Activated B cell treated with CpG ODN at 0.5 μM for 24 hours (primary cell): ENCODE results near the gene PRSS53. TPM values are rescaled to one million over a fixed set of nuclear protein-coding genes. Genes with fewer than 3 reads are reported as not detected.

Experiments
- ATAC-seq: fragments of 200-7000 bp; cut with Tn5 transposase; one replicate; pipeline ENCODE4 v1.10.0; 2021; ENCODE audit warnings: low read depth, mild to moderate bottlenecking, moderate library complexity
- CTCF ChIA-PET: fragments of 350-600 bp; sonication (Branson Sonifier 250); formaldehyde crosslinking; loops from one replicate; lab custom pipeline; 2021; ENCODE audit warnings: antibody characterized with exemption; lab: Charles Lee
- POLR2A ChIA-PET: fragments of 350-600 bp; sonication (Branson Sonifier 250); formaldehyde crosslinking; loops from one replicate; lab custom pipeline; 2021; ENCODE audit warnings: antibody characterized with exemption; lab: Charles Lee
- DNase-seq: peaks from one replicate; pipeline ENCODE4 v3.0.0; 2022
- H3K27ac Mint-ChIP-seq: one replicate; pipeline ENCODE4 v1.8.0; 2020; ENCODE audit warnings: mixed read lengths
- H3K27me3 Mint-ChIP-seq: one replicate; pipeline ENCODE4 v1.8.0; 2021; ENCODE audit warnings: mixed read lengths
- H3K36me3 Mint-ChIP-seq: one replicate; pipeline ENCODE4 v1.8.0; 2021; ENCODE audit warnings: low read depth, mixed read lengths
- H3K4me1 Mint-ChIP-seq: one replicate; pipeline ENCODE4 v1.8.0; 2021; ENCODE audit warnings: mixed read lengths
- H3K4me3 Mint-ChIP-seq: one replicate; pipeline ENCODE4 v1.8.0; 2020; ENCODE audit warnings: mild to moderate bottlenecking, mixed read lengths
- H3K9me3 Mint-ChIP-seq: one replicate; pipeline ENCODE4 v1.8.0; 2020; ENCODE audit warnings: mixed read lengths
- intact Hi-C: fragments of 100-400 bp; cut with micrococcal nuclease; formaldehyde crosslinking; loops from one replicate; pipeline ENCODE4 v1.15.1; 2024
- total RNA-seq: library from RNA; stranded (reverse); gene quantifications from 2 replicates; pipeline ENCODE4 v1.2.3, GENCODE V29; 2022
- TF ChIP-seq, protein P1 (sequence below): fragments of 200-600 bp; IDR thresholded peaks from one replicate; pipeline ENCODE4 v1.8.0; 2022; ENCODE audit warnings: antibody characterized with exemption, mild to moderate bottlenecking

The PRSS53 gene
- total RNA-seq, 1 donor from 2014 or later, result 5.5 TPM

DNA sequence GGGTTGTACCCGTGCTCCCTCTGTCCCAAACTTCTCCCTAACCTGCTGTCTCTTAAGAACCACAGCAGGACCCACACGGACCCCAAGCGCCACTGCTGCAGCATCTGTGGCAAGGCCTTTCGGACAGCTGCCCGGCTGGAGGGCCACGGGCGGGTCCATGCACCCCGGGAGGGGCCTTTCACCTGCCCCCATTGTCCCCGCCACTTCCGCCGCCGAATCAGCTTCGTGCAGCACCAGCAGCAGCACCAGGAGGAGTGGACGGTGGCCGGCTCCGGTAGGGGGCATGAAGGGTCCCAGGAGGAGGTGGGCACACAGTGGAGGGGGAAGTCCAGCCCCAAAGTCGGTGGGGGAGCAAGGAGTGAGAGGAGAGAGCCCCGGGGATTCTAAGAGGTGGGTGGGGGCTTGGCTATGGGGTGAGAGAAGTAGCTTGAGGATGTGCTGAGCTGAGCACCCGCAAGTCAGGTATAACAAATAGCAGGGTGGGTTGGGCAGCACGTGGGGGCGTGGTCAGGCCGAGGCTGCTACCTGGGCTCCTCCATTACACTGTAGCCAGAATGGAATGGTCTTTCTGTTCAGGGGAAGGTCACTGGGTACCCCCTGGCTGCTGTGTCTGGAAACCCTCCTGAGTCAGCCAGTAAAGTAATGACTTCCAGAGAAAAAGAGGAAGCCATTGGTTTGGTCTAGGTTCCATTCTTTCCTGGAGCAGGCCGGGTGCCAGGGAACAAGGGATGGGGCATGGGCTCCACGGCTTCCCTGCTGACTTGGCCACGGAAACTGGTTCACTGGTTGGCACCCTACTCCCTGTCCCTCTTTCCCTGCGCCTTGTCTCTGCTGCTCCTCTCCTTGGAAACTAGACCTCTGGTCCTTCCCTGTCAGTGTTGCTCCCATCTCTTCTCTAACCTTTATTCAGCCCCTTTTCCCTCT, 7.1 kb downstream of the PRSS53 start:
- H3K9me3 Mint-ChIP-seq, result no peaks in the 10 kb centered on the region
- TF ChIP-seq, protein P1, sequence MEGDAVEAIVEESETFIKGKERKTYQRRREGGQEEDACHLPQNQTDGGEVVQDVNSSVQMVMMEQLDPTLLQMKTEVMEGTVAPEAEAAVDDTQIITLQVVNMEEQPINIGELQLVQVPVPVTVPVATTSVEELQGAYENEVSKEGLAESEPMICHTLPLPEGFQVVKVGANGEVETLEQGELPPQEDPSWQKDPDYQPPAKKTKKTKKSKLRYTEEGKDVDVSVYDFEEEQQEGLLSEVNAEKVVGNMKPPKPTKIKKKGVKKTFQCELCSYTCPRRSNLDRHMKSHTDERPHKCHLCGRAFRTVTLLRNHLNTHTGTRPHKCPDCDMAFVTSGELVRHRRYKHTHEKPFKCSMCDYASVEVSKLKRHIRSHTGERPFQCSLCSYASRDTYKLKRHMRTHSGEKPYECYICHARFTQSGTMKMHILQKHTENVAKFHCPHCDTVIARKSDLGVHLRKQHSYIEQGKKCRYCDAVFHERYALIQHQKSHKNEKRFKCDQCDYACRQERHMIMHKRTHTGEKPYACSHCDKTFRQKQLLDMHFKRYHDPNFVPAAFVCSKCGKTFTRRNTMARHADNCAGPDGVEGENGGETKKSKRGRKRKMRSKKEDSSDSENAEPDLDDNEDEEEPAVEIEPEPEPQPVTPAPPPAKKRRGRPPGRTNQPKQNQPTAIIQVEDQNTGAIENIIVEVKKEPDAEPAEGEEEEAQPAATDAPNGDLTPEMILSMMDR, result no peak
- intact Hi-C loops, result no loop called here
- peaks cover 11% of the 10 kb centered on the region for H3K4me1 Mint-ChIP-seq
- ATAC-seq (no peak), DNase-seq (no peak)
- no peak overlapping the region for H3K4me3 Mint-ChIP-seq
- no peak overlapping the region for H3K27ac Mint-ChIP-seq
- H3K36me3 Mint-ChIP-seq, result peaks cover 69% of the 10 kb centered on the region
- POLR2A ChIA-PET, result no interaction called here
- no peaks in the 10 kb centered on the region for H3K27me3 Mint-ChIP-seq
- CTCF ChIA-PET, result no interaction called here

DNA sequence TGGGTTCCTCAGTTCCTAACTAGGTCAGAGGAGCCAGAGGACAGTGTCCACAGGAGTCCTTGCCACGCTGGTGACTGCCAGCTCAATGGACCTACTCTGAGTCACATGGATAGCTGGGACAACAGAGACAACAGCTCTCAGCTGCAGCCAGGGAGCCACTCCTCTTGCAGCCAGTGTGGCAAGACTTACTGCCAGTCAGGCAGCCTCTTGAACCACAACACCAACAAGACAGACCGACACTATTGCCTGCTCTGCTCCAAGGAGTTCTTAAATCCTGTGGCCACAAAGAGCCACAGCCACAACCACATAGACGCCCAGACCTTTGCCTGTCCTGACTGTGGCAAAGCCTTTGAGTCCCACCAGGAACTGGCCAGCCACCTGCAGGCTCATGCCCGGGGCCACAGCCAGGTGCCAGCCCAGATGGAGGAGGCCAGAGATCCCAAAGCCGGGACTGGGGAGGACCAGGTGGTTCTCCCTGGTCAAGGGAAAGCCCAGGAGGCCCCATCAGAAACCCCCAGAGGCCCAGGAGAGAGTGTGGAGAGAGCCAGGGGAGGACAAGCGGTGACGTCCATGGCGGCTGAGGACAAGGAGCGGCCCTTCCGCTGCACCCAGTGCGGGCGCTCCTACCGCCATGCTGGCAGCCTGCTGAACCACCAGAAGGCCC, 7.9 kb downstream of the PRSS53 start:
- Mint-ChIP-seq H3K9me3 (no peaks in the 10 kb centered on the region), H3K36me3 (peaks cover 74% of the 10 kb centered on the region), H3K4me1 (peaks cover 16% of the 10 kb centered on the region), H3K4me3 (no peak overlapping the region), H3K27me3 (no peaks in the 10 kb centered on the region), H3K27ac (no peak overlapping the region)
- ChIA-PET CTCF (no interaction called here), POLR2A (interaction anchor here (1.3 kb wide), 1 partner anchor 61 kb away, joined by 3 read pairs; no protein-coding TSS in a partner anchor)
- DNase-seq (no peak), ATAC-seq (no peak)
- intact Hi-C loops, result no loop called here
- TF ChIP-seq, protein P1, result no peak

DNA sequence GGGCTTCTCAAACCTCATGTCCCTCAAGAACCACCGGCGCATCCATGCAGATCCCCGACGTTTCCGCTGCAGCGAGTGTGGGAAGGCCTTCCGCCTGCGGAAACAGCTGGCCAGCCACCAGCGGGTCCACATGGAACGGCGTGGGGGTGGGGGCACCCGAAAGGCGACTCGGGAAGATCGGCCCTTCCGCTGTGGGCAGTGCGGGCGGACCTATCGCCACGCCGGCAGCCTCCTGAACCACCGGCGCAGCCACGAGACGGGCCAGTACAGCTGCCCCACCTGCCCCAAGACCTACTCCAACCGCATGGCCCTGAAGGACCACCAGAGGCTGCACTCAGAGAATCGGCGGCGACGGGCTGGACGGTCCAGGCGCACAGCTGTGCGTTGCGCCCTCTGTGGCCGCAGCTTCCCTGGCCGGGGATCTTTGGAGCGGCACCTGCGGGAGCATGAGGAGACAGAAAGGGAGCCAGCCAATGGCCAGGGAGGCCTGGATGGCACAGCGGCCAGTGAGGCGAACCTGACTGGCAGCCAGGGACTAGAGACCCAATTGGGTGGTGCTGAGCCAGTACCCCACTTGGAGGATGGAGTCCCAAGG, 8.6 kb downstream of the PRSS53 start:
- CTCF ChIA-PET, result no interaction called here
- intact Hi-C loops, result no loop called here
- H3K9me3 Mint-ChIP-seq, result no peaks in the 10 kb centered on the region
- TF ChIP-seq, protein P1, result no peak
- ATAC-seq (no peak), DNase-seq (no peak)
- no peaks in the 10 kb centered on the region for H3K27me3 Mint-ChIP-seq
- H3K4me3 Mint-ChIP-seq, result no peak overlapping the region
- peaks cover 22% of the 10 kb centered on the region for H3K4me1 Mint-ChIP-seq
- POLR2A ChIA-PET, result interaction anchor here (1.3 kb wide), 1 partner anchor 62 kb away, joined by 3 read pairs; no protein-coding TSS in a partner anchor
- H3K36me3 Mint-ChIP-seq, result peaks cover 70% of the 10 kb centered on the region
- H3K27ac Mint-ChIP-seq, result no peak overlapping the region

DNA sequence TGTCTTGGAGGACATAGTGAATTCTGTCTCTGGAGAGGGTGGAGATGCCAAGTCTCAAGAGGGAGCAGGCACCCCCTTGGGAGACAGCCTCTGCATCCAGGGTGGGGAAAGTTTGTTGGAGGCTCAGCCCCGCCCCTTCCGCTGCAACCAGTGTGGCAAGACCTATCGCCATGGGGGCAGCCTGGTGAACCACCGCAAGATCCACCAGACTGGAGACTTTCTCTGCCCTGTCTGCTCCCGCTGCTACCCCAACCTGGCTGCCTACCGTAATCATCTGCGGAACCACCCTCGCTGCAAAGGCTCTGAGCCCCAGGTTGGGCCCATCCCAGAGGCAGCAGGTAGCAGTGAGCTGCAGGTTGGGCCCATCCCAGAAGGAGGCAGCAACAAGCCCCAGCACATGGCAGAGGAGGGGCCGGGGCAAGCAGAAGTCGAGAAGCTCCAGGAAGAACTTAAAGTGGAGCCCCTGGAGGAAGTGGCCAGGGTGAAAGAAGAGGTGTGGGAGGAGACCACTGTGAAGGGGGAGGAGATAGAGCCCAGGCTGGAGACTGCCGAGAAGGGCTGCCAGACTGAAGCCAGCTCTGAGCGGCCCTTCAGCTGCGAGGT, 9.3 kb downstream of the PRSS53 start:
- peaks cover 29% of the 10 kb centered on the region for H3K4me1 Mint-ChIP-seq

More for the DNA sequence above, 9.3 kb downstream of the PRSS53 start:
- H3K27me3 Mint-ChIP-seq, result no peaks in the 10 kb centered on the region
- CTCF ChIA-PET, result no interaction called here
- POLR2A ChIA-PET, result interaction anchor here (1.3 kb wide), 1 partner anchor 63 kb away, joined by 3 read pairs; no protein-coding TSS in a partner anchor
- intact Hi-C loops, result no loop called here
- H3K4me3 Mint-ChIP-seq, result no peak overlapping the region
- no peak overlapping the region for H3K27ac Mint-ChIP-seq
- peaks cover 77% of the 10 kb centered on the region for H3K36me3 Mint-ChIP-seq
- DNase-seq (no peak), ATAC-seq (no peak)
- H3K9me3 Mint-ChIP-seq, result no peaks in the 10 kb centered on the region
- TF ChIP-seq, protein P1, result no peak
